RWPE1 (cell line): ENCODE measurements around the gene AFDN.
"Not testable (repeated sequence)": the region's sequence is repeated elsewhere in the genome, so short reads cannot be mapped to it uniquely, and the experiment has no call there.

Experiments used
- CTCF ChIA-PET: fragments of 350-600 bp; sonication (Branson Sonifier 250); formaldehyde crosslinking; extraction: SDS; loops from one replicate; lab custom pipeline; 2021; lab: Yijun Ruan, JAX
- POLR2A ChIA-PET: fragments of 400-600 bp; formaldehyde crosslinking; extraction: SDS; loops from one replicate; lab custom pipeline; 2020; ENCODE audit warnings: antibody characterized with exemption; ENCODE audit not compliant: low non-redundant PET; lab: Yijun Ruan, JAX
- DNase-seq: peaks from one replicate; pipeline ENCODE4 v3.0.0; 2012; ENCODE audit warnings: low spot score
- H3K27ac ChIP-seq: fragments of 450-650 bp; 2 replicates; pipeline ENCODE4 v1.5.1; 2017
- CTCF ChIP-seq: fragments of 450-650 bp; conservative IDR thresholded peaks from 2 replicates; pipeline ENCODE4 v1.5.1; 2017; ENCODE audit warnings: low read depth, mild to moderate bottlenecking

The AFDN gene

DNA sequence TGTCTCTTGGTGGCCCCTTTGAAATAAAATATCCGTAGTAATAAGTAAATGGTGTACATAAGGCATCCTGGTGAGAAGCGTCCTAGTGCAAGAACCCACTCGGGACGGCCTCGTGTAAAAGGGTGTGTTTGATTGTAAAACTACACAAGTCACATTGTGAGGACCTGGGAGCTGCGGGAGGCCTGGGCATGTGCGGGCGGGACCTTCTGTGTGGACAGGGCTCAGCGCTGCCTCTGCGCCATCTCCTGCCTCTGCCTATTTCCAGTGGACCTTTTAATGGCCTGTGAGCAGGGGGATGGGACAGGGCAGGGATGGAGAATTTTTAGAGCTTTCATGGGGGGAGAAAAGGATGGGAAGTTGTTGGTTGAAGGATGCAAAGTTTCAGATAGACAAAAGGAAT, 145.5 kb downstream of the AFDN start:
- TF ChIP-seq CTCF = no peak

GRCh38 chr6:167973148-167973885, 146.6 kb downstream of the AFDN start:
- DNase-seq = no peak
- ChIA-PET CTCF (interaction anchor here (0.5 kb wide), 1 partner anchor 84 kb away, joined by 3 read pairs; no protein-coding TSS in a partner anchor), POLR2A (no interaction called here)
- H3K27ac ChIP-seq = no peak overlapping the region
- TF ChIP-seq CTCF = no peak

More for the DNA sequence above, 145.5 kb downstream of the AFDN start:
- DNase-seq = no peak
- CTCF ChIA-PET = interaction anchor here (0.6 kb wide), 1 partner anchor 33 kb away, joined by 4 read pairs; no protein-coding TSS in a partner anchor
- H3K27ac ChIP-seq = no peak overlapping the region
- POLR2A ChIA-PET = no interaction called here

GRCh38 chr6:167974640-167975344, 148.1 kb downstream of the AFDN start:
- no peak for TF ChIP-seq CTCF
- no peak for DNase-seq
- POLR2A ChIA-PET = no interaction called here
- CTCF ChIA-PET = interaction anchor here (0.6 to 0.7 kb wide), 2 partner anchors 13 to 41 kb away, joined by 3 read pairs; no protein-coding TSS in a partner anchor
- H3K27ac ChIP-seq = no peak overlapping the region

DNA sequence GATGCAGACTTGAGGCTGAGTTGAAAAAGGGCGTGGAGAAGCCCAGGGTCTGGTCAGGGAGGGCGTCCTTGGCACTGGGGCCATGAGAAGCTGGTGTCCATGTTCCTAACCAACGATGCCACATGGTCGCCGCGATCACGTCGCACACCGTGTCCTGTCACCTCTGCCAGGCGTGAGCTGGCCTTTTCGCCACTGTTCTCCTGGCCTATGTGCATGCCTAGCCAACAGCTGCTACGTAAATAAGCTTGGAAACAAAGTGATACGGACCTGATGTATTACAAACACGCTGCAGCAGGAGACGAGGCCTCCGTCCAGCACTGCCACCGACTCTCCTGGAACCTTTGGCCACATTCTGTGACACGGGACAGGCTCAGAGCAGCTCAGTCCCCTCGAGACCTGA, 148.7 kb downstream of the AFDN start:
- CTCF ChIA-PET = no interaction called here
- POLR2A ChIA-PET = no interaction called here
- H3K27ac ChIP-seq = no peak overlapping the region
- no peak for TF ChIP-seq CTCF
- no peak for DNase-seq

DNA sequence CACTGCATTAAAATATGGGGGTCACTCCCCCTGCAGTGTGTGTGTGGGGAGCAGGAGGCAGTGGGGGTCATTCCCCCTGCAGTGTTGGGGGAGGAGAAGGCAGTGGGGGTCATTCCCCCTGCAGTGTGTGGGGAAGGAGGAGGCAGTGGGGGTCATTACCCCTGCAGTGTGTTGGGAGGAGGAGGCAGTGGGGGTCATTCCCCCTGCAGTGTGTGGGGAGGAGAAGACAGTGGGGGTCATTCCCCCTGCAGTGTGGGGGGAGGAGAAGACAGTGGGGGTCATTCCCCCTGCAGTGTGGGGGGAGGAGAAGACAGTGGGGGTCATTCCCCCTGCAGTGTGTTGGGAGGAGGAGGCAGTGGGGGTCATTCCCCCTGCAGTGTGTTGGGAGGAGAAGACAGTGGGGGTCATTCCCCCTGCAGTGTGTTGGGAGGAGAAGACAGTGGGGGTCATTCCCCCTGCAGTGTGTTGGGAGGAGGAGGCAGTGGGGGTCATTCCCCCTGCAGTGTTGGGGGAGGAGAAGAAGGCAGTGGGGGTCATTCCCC, 149.5 kb downstream of the AFDN start:
- POLR2A ChIA-PET, CTCF ChIA-PET, H3K27ac ChIP-seq, DNase-seq: not testable (repeated sequence)

DNA sequence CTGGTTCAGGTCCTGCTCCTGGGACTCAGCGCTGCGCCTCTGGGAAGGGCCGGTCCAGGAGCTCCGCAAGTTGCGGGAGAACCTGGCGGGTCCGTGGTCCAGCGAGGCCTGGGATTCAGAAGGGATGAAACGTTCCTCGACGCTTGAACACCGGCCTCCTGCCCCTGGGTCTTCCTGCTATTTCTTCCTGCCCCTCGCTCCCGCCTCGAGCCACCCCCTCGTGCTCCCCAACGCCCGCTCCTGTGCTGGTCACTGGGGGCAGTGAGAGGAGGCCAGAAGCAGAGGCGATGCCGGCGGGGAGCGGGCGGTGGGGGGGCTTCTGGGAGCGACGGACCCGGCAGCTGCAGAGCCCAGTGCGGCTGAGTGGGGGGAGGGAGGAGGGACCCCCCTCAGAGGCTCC, 150.0 kb downstream of the AFDN start:
- CTCF ChIA-PET = no interaction called here
- H3K27ac ChIP-seq = no peak overlapping the region
- POLR2A ChIA-PET = no interaction called here
- no peak for DNase-seq
- no peak for TF ChIP-seq CTCF
